Gastrocnemius medialis (tissue), 4 donors: ENCODE measurements around the gene ST6GALNAC3.

Source experiments
- CTCF ChIP-seq, 5 experiments: fragments of 450-650 bp in 3 of 5; fragments of 200-600 bp in 2 of 5; sonication (generic) in 2 of 5; IDR thresholded peaks in 4 of 5; conservative IDR thresholded peaks in 1 of 5; 1 replicate in 4 of 5; 2 replicates in 1 of 5; pipeline ENCODE4 v1.5.1; 2016 to 2019; ENCODE audit warnings: antibody characterized with exemption in 5 of 5, mild to moderate bottlenecking in 3 of 5, moderate library complexity in 3 of 5
- POLR2A ChIP-seq, 2 donors: fragments of 450-650 bp; IDR thresholded peaks; one replicate each; pipeline ENCODE4 v1.6.1; 2017; ENCODE audit warnings: antibody characterized with exemption in 2 of 2, mild to moderate bottlenecking in 2 of 2, moderate library complexity in 2 of 2

GRCh38 chr1:76314730-76315129, 240.2 kb downstream of the ST6GALNAC3 start:
- no peak for TF ChIP-seq CTCF (IDR thresholded peaks at IDR 0.05 in 4 of 5, conservative IDR thresholded peaks at IDR 0.05 in 1 of 5)
- no peak for TF ChIP-seq POLR2A (IDR thresholded peaks at IDR 0.05)
